ENCODE measurements around the gene MRPL34. TPM values are rescaled to one million over a fixed set of nuclear protein-coding genes. Genes with fewer than 3 reads are reported as not detected.

Gene MRPL34
- total and polyA plus RNA-seq, 7 donors = 105 to 558 (median 217) TPM

GRCh38 chr19:17323300-17323963, 17.8 kb downstream of the MRPL34 start:
- Histone ChIP-seq H3K27me3 (ENCODE audit: insufficient read depth in 3 of 3, low read length in 2 of 3) (no peaks in the 10 kb centered on the region), H3K27ac (no peak overlapping the region), H3K9me3 (no peaks in the 10 kb centered on the region), H3K4me1 (no peaks in the 10 kb centered on the region), H3K36me3 (ENCODE audit: insufficient read depth in 1 of 2, low read depth in 1 of 2) (peaks cover 3 to 60% of the 10 kb centered on the region in 2 donors), H3K4me3 (no peak overlapping the region)
- ATAC-seq (no peak), DNase-seq (no peak)
- WGBS, 3 donors = 37 to 55% (median 54%) methylated on average over 22 to 52 of the region's 56 CpGs
- intact Hi-C loops (cut with DNase I) = no loop called here
- no peak for TF ChIP-seq CTCF (IDR thresholded peaks at IDR 0.05)

GRCh38 chr19:17323964-17324332, 18.3 kb downstream of the MRPL34 start:
- intact Hi-C loops (cut with DNase I) = no loop called here
- WGBS, 3 donors = 25 to 45% (median 41%) methylated on average over 7 of the region's 7 CpGs
- H3K36me3 ChIP-seq (ENCODE audit: insufficient read depth in 1 of 2, low read depth in 1 of 2) = peaks cover 3 to 59% of the 10 kb centered on the region in 2 donors

GRCh38 chr19:17324357-17325114, 18.9 kb downstream of the MRPL34 start:
- H3K27me3 ChIP-seq (ENCODE audit: insufficient read depth in 3 of 3, low read length in 2 of 3) = no peaks in the 10 kb centered on the region
- no peak for DNase-seq
- no peak for TF ChIP-seq CTCF (IDR thresholded peaks at IDR 0.05)
- intact Hi-C loops (cut with DNase I) = no loop called here
- H3K36me3 ChIP-seq (ENCODE audit: insufficient read depth in 1 of 2, low read depth in 1 of 2) = peaks cover 3 to 59% of the 10 kb centered on the region in 2 donors
- no peaks in the 10 kb centered on the region for H3K4me1 ChIP-seq
- no peak overlapping the region for H3K27ac ChIP-seq
- WGBS, 3 donors = 87 to 91% (median 88%) methylated on average over 27 to 28 of the region's 28 CpGs
- H3K9me3 ChIP-seq = no peaks in the 10 kb centered on the region
- ATAC-seq = no peak
- no peak overlapping the region for H3K4me3 ChIP-seq

More at GRCh38 chr19:17323964-17324332, 18.3 kb downstream of the MRPL34 start:
- DNase-seq = no peak
- Histone ChIP-seq H3K27ac (no peak overlapping the region), H3K27me3 (ENCODE audit: insufficient read depth in 3 of 3, low read length in 2 of 3) (no peaks in the 10 kb centered on the region), H3K4me1 (no peaks in the 10 kb centered on the region), H3K9me3 (no peaks in the 10 kb centered on the region), H3K4me3 (no peak overlapping the region)
- ATAC-seq = no peak
- no peak for TF ChIP-seq CTCF (IDR thresholded peaks at IDR 0.05)

GRCh38 chr19:17325133-17325532, 19.5 kb downstream of the MRPL34 start:
- WGBS, 3 donors = 96 to 98% (median 97%) methylated on average over 20 of the region's 20 CpGs
- DNase-seq (no peak), ATAC-seq (no peak)
- no peaks in the 10 kb centered on the region for H3K4me1 ChIP-seq
- H3K27me3 ChIP-seq (ENCODE audit: insufficient read depth in 3 of 3, low read length in 2 of 3) = no peaks in the 10 kb centered on the region
- peaks cover 3 to 60% of the 10 kb centered on the region in 2 donors for H3K36me3 ChIP-seq (ENCODE audit: insufficient read depth in 1 of 2, low read depth in 1 of 2)
- H3K27ac ChIP-seq = no peak overlapping the region
- intact Hi-C loops (cut with DNase I) = no loop called here
- TF ChIP-seq CTCF (IDR thresholded peaks at IDR 0.05) = no peak
- no peaks in the 10 kb centered on the region for H3K9me3 ChIP-seq
- H3K4me3 ChIP-seq = no peak overlapping the region
